GM18867 (cell line): ENCODE measurements around the gene MAD1L1.

Source experiments
- ATAC-seq: cut with Tn5 transposase; IDR thresholded peaks from one replicate; pipeline ENCODE4 v1.9.1; 2021; ENCODE audit warnings: mild to moderate bottlenecking, moderate library complexity; ENCODE audit not compliant: unreplicated experiment

Gene MAD1L1

GRCh38 chr7:1814089-1814811 is 418.5 kb downstream of the MAD1L1 start:
- no peak for ATAC-seq

GRCh38 chr7:1813394-1814088 is 419.2 kb downstream of the MAD1L1 start:
- no peak for ATAC-seq

GRCh38 chr7:1812509-1813393 is 420.0 kb downstream of the MAD1L1 start:
- no peak for ATAC-seq

GRCh38 chr7:1811850-1812508 is 420.8 kb downstream of the MAD1L1 start:
- no peak for ATAC-seq

- ATAC-seq = no peak
These were observed 421.5 kb downstream of the MAD1L1 start for GRCh38 chr7:1810961-1811849.

DNA sequence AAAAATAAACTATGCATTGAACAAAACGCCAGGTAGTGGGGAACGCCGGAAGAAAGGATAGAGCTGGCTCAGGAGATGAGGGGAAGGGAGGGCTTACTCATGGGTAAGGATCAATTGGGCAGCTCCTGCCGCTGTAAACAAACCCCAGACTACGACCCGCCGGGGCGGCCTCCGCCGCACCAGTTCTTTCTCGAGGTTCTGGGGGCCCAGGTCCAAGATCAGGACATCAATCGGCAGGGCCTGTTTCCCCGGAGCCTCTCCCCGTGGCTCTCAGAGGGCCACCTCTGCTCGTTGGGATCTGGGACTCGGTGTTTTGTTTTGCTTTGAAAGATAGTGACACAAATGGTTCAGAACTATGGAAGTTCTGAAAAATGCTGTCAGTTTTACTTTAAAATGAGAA is 422.2 kb downstream of the MAD1L1 start:
- ATAC-seq = no peak

GRCh38 chr7:1809601-1810258 is 423.0 kb downstream of the MAD1L1 start:
- ATAC-seq = no peak

DNA sequence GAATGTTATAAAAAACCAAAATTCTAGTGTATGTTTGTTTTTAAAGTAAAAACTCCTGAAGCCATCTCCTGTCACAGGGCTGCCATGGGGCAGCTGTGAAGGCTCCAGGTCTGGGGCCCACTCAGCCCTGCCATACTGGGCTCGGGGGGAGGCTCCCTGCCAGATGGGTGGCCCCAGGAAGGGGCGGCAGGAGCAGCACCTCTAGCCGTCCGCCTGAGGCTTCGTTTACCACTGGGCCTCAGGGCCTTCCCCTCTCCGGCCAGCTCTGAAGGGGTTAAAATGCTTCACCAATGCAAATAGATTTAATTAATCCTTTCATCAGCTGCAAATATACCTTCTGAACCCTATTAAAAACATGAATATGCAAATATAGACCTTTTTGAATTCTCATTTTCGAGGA is 423.7 kb downstream of the MAD1L1 start:
- no peak for ATAC-seq

GRCh38 chr7:1807821-1808600 is 424.7 kb downstream of the MAD1L1 start:
- ATAC-seq = no peak

- no peak for ATAC-seq
These were observed 426.4 kb downstream of the MAD1L1 start for GRCh38 chr7:1806354-1806753.

DNA sequence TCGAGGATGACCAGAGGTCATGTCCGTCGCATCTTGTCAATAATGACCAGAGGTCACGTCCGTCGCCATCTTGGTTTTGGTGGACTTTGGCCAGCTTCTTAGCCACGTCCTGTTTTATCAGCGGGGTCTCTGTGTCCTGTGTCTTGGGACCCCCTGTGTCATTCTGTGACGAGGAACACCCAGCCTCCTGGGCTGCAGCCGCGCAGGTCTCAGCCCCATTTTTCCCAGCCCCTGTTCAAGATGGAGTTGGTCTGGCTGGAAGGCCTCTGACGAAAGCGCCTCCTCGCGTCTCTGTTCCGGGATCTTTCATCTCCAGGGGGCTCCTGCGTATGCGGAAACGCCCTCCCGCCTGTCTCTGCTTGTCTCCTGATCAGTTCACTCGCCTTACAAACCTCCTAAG is 428.4 kb downstream of the MAD1L1 start:
- no peak for ATAC-seq

- no peak for ATAC-seq
These were observed 429.8 kb downstream of the MAD1L1 start for GRCh38 chr7:1802899-1803298.

GRCh38 chr7:1800902-1801301 is 431.8 kb downstream of the MAD1L1 start:
- ATAC-seq = no peak

DNA sequence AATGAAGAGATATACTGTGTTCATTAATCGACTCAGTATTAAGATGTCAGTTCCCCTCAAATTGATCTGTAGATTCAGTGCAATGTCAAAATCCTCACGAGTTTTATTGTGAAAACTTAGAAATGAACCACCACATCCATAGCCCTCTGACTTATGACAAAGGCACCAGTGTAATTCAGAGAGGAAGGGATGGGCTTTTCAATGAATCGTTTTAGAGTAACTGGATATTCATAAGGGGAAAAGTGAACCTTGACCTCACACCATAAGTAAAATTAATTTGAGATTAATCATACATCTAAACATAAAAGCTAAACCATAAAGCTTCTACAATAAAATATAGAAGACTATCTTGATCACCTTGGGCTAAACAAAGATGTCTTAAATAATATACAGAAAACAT is 434.6 kb downstream of the MAD1L1 start:
- no peak for ATAC-seq

DNA sequence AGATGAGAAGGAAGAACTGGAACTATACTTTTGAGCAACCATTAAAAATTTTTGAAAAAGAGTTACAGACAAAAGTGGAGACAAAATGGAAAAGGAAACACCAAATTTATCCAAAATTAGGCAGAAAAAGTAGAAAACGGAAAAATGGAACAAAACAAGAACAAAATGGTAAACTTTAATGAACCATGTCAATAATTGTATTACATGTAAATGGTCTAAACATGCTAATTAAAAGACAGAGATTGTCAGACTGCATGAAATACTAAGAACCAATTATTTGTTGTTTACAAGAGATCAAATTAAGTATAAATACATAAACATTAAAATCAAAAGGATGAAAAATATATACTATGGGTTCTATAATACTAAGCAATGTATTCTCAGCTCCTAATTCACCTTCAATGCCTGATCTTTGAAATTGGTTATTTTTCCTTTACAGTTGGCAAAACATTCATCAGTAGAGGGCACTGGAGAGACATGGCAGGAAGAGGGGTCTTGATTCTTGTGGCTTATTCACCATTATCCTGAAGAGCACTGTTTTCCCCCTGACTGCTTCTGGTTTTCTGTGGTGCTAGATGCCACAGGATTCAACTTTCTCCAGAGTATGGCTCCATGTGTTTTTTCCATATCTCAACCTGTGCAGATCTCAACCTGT is 437.7 kb downstream of the MAD1L1 start:
- no peak for ATAC-seq

- ATAC-seq = no peak
These were observed 445.0 kb downstream of the MAD1L1 start for GRCh38 chr7:1787681-1788235.

DNA sequence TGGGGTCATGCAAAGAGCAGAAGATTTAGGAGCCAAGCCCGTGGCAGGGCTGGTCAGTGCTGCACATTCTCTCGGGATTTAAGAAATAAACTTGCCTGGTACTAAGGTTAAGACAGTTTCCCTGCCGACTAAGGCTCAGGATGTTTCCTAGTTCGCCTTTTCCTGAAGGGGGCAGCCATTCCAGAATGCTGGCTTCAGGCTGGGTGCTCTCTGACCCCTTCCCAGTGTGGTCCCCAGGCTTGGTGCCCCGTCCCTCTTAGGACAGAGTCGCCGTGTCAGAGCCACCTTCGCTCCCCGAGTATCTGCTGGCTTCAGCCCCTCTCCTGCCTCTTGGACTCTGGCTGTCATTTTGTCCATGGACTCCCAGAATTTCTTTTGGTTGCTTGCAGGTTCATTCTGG is 445.5 kb downstream of the MAD1L1 start:
- ATAC-seq = no peak

- no peak for ATAC-seq
These were observed 446.9 kb downstream of the MAD1L1 start for GRCh38 chr7:1785839-1786238.
